Naive thymus-derived CD4-positive, alpha-beta T cell (primary cell): ENCODE results near the gene EIF4EBP2. TPM values are rescaled to one million over a fixed set of nuclear protein-coding genes. Genes with fewer than 3 reads are reported as not detected.
A peak's percentile ranks its signal among the peaks of the same experiment; 100 is the strongest.

Source experiments
- ATAC-seq: fragments of 150-1000 bp; cut with Tn5 transposase; 2 replicates; pipeline ENCODE4 v1.10.0; 2021; ENCODE audit warnings: mild to moderate bottlenecking, moderate library complexity
- CTCF ChIA-PET: fragments of 350-600 bp; sonication (Branson Sonifier 250); formaldehyde crosslinking; loops from one replicate; lab custom pipeline; 2021; ENCODE audit warnings: antibody characterized with exemption; lab: Charles Lee
- POLR2A ChIA-PET: fragments of 350-600 bp; sonication (Branson Sonifier 250); formaldehyde crosslinking; loops from one replicate; lab custom pipeline; 2021; ENCODE audit warnings: antibody characterized with exemption, inconsistent platforms; lab: Charles Lee
- DNase-seq, 9 donors: peaks; one replicate each; pipeline versions ENCODE4 v3.0.0 to v3.0.0-alpha.2; 2020 to 2022; ENCODE audit warnings: mixed read lengths in 1 of 9
- H3K27ac ChIP-seq: one replicate; pipeline ENCODE4 v1.7.0; 2013; ENCODE audit warnings: mild to moderate bottlenecking, low read depth, low read length, moderate library complexity
- H3K27me3 ChIP-seq, 2 donors: one replicate each; pipeline ENCODE4 v1.7.0; 2013; ENCODE audit warnings: low read length in 2 of 2, mild to moderate bottlenecking in 2 of 2, moderate library complexity in 2 of 2; ENCODE audit not compliant: control insufficient read depth in 2 of 2, insufficient read depth in 2 of 2
- H3K36me3 ChIP-seq, 3 experiments: 1 replicate in 2 of 3; 2 replicates in 1 of 3; pipeline ENCODE4 v1.7.0; 2013; ENCODE audit warnings: low read length in 3 of 3, mild to moderate bottlenecking in 3 of 3, moderate library complexity in 1 of 3; ENCODE audit not compliant: insufficient read depth in 3 of 3, control insufficient read depth in 2 of 3
- H3K4me1 ChIP-seq, 2 donors: one replicate each; pipeline ENCODE4 v1.7.0; 2013; ENCODE audit warnings: low read length in 2 of 2, mild to moderate bottlenecking in 2 of 2, moderate library complexity in 1 of 2; ENCODE audit not compliant: control insufficient read depth in 2 of 2, insufficient read depth in 2 of 2
- H3K4me3 ChIP-seq: 2 replicates; pipeline ENCODE4 v1.7.0; 2013; ENCODE audit warnings: mild to moderate bottlenecking, low read length
- H3K9me3 ChIP-seq, 3 experiments: 1 replicate in 2 of 3; 2 replicates in 1 of 3; pipeline ENCODE4 v1.7.0; 2013; ENCODE audit warnings: low read length in 3 of 3; ENCODE audit not compliant: control insufficient read depth in 2 of 3
- H3K27ac Mint-ChIP-seq, 9 donors: one replicate each; pipeline ENCODE4 v1.8.0; 2020 to 2022; ENCODE audit warnings: mixed read lengths in 9 of 9, mild to moderate bottlenecking in 8 of 9, moderate library complexity in 5 of 9, inconsistent platforms in 2 of 9
- H3K27me3 Mint-ChIP-seq, 5 donors: one replicate each; pipeline ENCODE4 v1.8.0; 2021 to 2022; ENCODE audit warnings: mixed read lengths in 5 of 5, mild to moderate bottlenecking in 1 of 5
- H3K36me3 Mint-ChIP-seq, 5 donors: one replicate each; pipeline ENCODE4 v1.8.0; 2020 to 2022; ENCODE audit warnings: mixed read lengths in 5 of 5, mild to moderate bottlenecking in 3 of 5, inconsistent platforms in 1 of 5
- H3K4me1 Mint-ChIP-seq, 7 donors: one replicate each; pipeline ENCODE4 v1.8.0; 2020 to 2022; ENCODE audit warnings: mixed read lengths in 7 of 7, mild to moderate bottlenecking in 3 of 7, inconsistent platforms in 1 of 7
- H3K4me3 Mint-ChIP-seq, 10 donors: one replicate each; pipeline ENCODE4 v1.8.0; 2020 to 2022; ENCODE audit warnings: mild to moderate bottlenecking in 10 of 10, mixed read lengths in 10 of 10, moderate library complexity in 6 of 10, inconsistent platforms in 2 of 10
- H3K9me3 Mint-ChIP-seq, 11 donors: one replicate each; pipeline ENCODE4 v1.8.0; 2020 to 2022; ENCODE audit warnings: mixed read lengths in 11 of 11, mild to moderate bottlenecking in 4 of 11, inconsistent platforms in 1 of 11, moderate library complexity in 1 of 11
- intact Hi-C, 2 donors: fragments of 100-400 bp; cut with micrococcal nuclease; formaldehyde crosslinking; loops; one replicate each; pipeline ENCODE4 v1.15.1; 2023
- polyA plus RNA-seq, 2 donors: library from polyadenylated mRNA; unstranded; fragments of 300-500 nt; fragmentation: Illumina TruSeq; gene quantifications; one replicate each; pipeline ENCODE4 v1.2.3, GENCODE V29; 2021
- total RNA-seq, 6 experiments: library from RNA in 5 of 6; stranded (reverse) in 5 of 6; gene quantifications; 1 replicate in 5 of 6; 2 replicates in 1 of 6; pipeline ENCODE4 v1.2.3 and lab custom pipeline; 2021 to 2026

The EIF4EBP2 gene
- total and polyA plus RNA-seq, 7 experiments from 2014 or later = 33.5 to 54.3 (median 47.8) TPM

DNA sequence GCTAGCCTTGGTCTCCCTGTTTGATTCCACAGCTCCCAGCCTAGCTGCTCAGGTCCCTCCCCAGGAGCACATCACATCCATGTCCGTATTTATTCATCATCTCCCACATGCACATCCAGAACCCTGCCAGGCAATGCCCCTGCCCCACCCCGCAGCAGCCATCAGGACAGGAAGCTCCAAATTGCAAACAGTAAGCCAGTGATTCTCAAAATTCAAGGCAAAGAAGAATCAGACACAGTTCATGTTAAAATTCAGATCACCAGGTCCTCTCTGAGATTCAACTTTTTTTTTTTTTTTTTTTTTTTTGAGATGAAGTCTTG is 39.2 kb upstream of the EIF4EBP2 start:
- Mint-ChIP-seq H3K4me1 (peaks cover 7 to 12% (median 9%) of the 10 kb centered on the region in 7 donors), H3K4me3 (peak overlapping the region in 5 of 10 donors; percentile 23 to 71 (median 42))
- intact Hi-C loops = loop anchor here (1.0 to 5.0 kb wide), 6 partner anchors 38 to 280 kb away; partner anchors contain the start of genes EIF4EBP2 (in 2 of the 2) and TYSND1 (in 2 of the 2)

DNA sequence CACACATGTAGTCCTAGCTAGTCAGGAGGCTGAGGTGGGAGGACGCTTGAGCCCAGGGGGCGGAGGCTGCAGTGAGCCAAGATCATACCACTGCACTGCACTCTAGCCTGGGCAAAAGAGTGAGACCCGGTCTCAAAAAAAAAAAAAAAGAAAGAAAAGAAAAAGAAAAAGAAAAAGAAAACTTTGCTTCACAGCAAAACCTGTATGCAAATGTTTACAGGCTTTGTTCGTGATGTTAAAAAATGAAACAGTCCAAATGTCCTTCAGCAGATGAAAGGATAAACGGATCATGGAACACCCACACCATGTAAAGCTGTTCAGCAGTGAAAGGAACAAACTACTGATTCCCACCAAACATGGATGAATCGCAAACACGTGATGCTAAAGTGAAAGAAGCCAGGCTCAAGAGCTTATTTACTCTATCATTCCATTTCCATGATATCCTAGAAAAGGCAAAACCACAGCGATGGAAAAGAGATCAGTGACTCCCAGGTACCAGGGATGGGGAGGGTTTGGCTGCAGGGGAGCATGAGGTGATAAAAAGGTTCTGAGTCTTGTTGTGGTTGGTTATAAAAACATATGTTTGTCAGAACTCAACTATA is 36.6 kb upstream of the EIF4EBP2 start:
- no peak for DNase-seq
- Mint-ChIP-seq H3K27me3 (no peaks in the 10 kb centered on the region), H3K4me3 (no peak overlapping the region), H3K9me3 (no peaks in the 10 kb centered on the region), H3K36me3 (no peaks in the 10 kb centered on the region), H3K27ac (peak overlapping the region in 1 of 9 donors; percentile 41), H3K4me1 (peaks cover 5 to 10% (median 9%) of the 10 kb centered on the region in 7 donors)
- H3K4me3 ChIP-seq = no peak overlapping the region
- ChIA-PET CTCF (interaction anchor here (0.7 to 0.8 kb wide), 2 partner anchors 145 to 225 kb away, joined by 4 read pairs; no protein-coding TSS in a partner anchor), POLR2A (interaction anchor here (0.5 kb wide), 1 partner anchor 198 kb away, joined by 3 read pairs; no protein-coding TSS in a partner anchor)
- H3K9me3 ChIP-seq = no peaks in the 10 kb centered on the region
- no peaks in the 10 kb centered on the region for H3K36me3 ChIP-seq
- H3K27ac ChIP-seq = no peak overlapping the region
- ATAC-seq = no peak
- no peaks in the 10 kb centered on the region for H3K27me3 ChIP-seq
- H3K4me1 ChIP-seq = peaks cover 0 to 6% of the 10 kb centered on the region in 2 donors
- intact Hi-C loops = no loop called here

More for the DNA sequence above, 39.2 kb upstream of the EIF4EBP2 start:
- DNase-seq (no peak), ATAC-seq (peak; percentile 3)
- Histone ChIP-seq H3K36me3 (no peaks in the 10 kb centered on the region), H3K27me3 (no peaks in the 10 kb centered on the region), H3K4me1 (peaks cover 0 to 6% of the 10 kb centered on the region in 2 donors), H3K27ac (no peak overlapping the region), H3K4me3 (no peak overlapping the region), H3K9me3 (no peaks in the 10 kb centered on the region)
- Mint-ChIP-seq H3K27ac (peak overlapping the region in 3 of 9 donors; percentile 25 to 50 (median 31)), H3K9me3 (no peaks in the 10 kb centered on the region), H3K36me3 (peaks cover 0 to 3% (median 0%) of the 10 kb centered on the region in 5 donors), H3K27me3 (peaks cover 0 to 3% (median 0%) of the 10 kb centered on the region in 5 donors)
- CTCF ChIA-PET = interaction anchor here (0.6 to 5.7 kb wide), 14 partner anchors 9 to 249 kb away, joined by 3 to 192 read pairs (median 8); partner anchors contain the start of genes PPA1 and TYSND1
- POLR2A ChIA-PET = interaction anchor here (0.9 to 2.5 kb wide), 6 partner anchors 132 to 220 kb away, joined by 3 to 10 read pairs (median 5); partner anchors contain the start of gene TYSND1

DNA sequence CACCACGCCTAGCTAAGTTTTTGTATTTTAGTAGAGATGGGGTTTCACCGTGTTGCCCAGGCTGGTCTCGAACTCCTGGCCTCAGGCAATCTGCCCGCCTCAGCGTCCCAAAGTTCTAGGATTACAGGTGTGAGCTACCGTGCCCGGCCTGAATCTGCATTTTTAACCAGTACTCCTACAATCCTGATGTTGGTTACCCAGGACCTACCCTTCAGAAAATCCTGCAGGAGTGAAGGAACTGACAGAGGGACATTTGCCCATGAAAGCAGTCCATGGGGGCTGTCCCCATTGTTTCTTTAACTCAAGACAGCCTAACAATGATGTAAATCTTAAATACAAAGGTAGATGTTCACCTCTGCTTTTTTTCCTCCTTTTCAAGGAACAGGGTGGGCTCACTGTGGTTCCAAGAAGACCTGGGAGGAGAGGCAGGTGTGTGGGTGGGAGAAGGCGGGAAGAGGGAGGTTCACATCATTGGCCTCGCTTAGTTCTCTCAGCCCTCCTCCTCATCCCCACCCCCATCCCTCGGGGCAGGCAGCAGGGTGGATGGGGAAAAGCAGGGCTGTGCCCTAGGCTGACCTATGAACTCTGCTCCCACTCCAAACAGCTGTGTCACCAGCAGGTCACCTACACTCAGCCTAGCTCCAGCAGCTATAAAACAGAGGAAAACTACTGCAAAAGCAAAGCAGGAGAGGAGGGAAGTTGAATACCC is 35.0 kb upstream of the EIF4EBP2 start:
- ATAC-seq (no peak), DNase-seq (no peak)
- ChIA-PET POLR2A (interaction anchor here (0.6 kb wide), 2 partner anchors 140 to 142 kb away, joined by 3 read pairs; no protein-coding TSS in a partner anchor), CTCF (interaction anchor here (1.5 kb wide), 1 partner anchor 147 kb away, joined by 4 read pairs; no protein-coding TSS in a partner anchor)
- intact Hi-C loops = no loop called here
- Histone ChIP-seq H3K9me3 (no peaks in the 10 kb centered on the region), H3K4me1 (peaks cover 0 to 6% of the 10 kb centered on the region in 2 donors), H3K27ac (no peak overlapping the region), H3K27me3 (no peaks in the 10 kb centered on the region), H3K4me3 (no peak overlapping the region), H3K36me3 (no peaks in the 10 kb centered on the region)
- Mint-ChIP-seq H3K27me3 (no peaks in the 10 kb centered on the region), H3K4me1 (peaks cover 5 to 10% (median 8%) of the 10 kb centered on the region in 7 donors), H3K36me3 (peaks cover 0 to 1% (median 0%) of the 10 kb centered on the region in 5 donors), H3K9me3 (no peaks in the 10 kb centered on the region), H3K27ac (no peak overlapping the region), H3K4me3 (no peak overlapping the region)

DNA sequence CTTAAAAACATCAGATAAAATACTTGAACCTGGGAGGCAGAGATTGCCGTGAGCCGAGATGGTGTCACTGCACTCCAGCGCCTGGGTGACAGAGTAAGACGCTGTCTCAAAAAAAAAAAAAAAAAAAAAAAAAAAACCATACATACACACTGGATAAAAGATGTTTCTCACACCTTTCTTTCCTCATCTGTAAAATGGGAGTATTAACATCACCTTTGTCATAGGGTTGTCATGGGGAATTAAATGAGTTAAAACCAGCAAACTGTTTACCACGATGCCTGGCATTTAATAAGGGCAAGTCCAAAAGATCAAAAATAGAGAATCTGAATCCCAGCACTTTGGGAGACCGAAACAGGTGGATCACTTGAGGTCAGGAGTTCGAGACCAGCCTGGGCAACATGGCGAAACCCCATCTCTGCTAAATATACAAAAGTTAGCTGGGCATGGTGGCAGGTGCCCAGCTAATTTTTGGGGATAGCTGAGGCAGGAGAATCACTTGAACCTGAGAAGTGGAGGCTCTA is 34.4 kb upstream of the EIF4EBP2 start:
- POLR2A ChIA-PET = interaction anchor here (0.6 kb wide), 2 partner anchors 140 to 142 kb away, joined by 3 read pairs; no protein-coding TSS in a partner anchor

DNA sequence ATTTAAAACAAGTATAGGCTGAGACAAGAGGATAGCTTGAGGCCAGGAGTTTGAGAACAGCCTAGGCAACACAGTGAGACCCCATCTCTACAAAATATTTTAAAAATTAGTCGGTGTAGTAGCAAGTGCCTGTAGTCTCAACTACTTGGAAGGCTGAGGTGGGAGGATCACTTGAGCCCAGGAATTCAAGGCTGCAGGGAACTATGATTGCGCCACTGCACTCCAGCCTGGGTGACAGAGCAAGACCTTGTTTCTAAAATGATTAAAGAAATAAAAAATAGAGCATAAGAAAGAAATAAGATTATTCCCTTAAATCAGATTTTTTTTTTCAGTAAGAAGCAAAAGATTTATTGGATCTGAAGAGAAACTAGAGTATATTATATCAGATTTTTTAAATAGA is 33.2 kb upstream of the EIF4EBP2 start:
- intact Hi-C loops = no loop called here
- POLR2A ChIA-PET = interaction anchor here (0.7 kb wide), 1 partner anchor 156 kb away, joined by 3 read pairs; no protein-coding TSS in a partner anchor
- CTCF ChIA-PET = no interaction called here
- Mint-ChIP-seq H3K4me3 (no peak overlapping the region), H3K36me3 (peaks cover 0 to 11% (median 0%) of the 10 kb centered on the region in 5 donors), H3K27ac (no peak overlapping the region), H3K27me3 (no peaks in the 10 kb centered on the region), H3K9me3 (no peaks in the 10 kb centered on the region), H3K4me1 (no peaks in the 10 kb centered on the region)
- H3K27me3 ChIP-seq = no peaks in the 10 kb centered on the region
- H3K9me3 ChIP-seq = no peaks in the 10 kb centered on the region
- no peak overlapping the region for H3K27ac ChIP-seq
- H3K4me3 ChIP-seq = no peak overlapping the region
- H3K36me3 ChIP-seq = no peaks in the 10 kb centered on the region
- ATAC-seq (no peak), DNase-seq (no peak)
- H3K4me1 ChIP-seq = no peaks in the 10 kb centered on the region

More for the DNA sequence above, 34.4 kb upstream of the EIF4EBP2 start:
- CTCF ChIA-PET = interaction anchor here (0.7 to 1.5 kb wide), 2 partner anchors 42 to 148 kb away, joined by 3 to 4 read pairs; no protein-coding TSS in a partner anchor
- Histone ChIP-seq H3K4me1 (peaks cover 0 to 2% of the 10 kb centered on the region in 2 donors), H3K27ac (no peak overlapping the region), H3K9me3 (no peaks in the 10 kb centered on the region), H3K27me3 (no peaks in the 10 kb centered on the region), H3K36me3 (no peaks in the 10 kb centered on the region), H3K4me3 (no peak overlapping the region)
- H3K4me3 Mint-ChIP-seq = no peak overlapping the region
- no peak overlapping the region for H3K27ac Mint-ChIP-seq
- no peak for ATAC-seq
- H3K27me3 Mint-ChIP-seq = no peaks in the 10 kb centered on the region
- no peaks in the 10 kb centered on the region for H3K9me3 Mint-ChIP-seq
- peaks cover 2 to 4% (median 3%) of the 10 kb centered on the region in 7 donors for H3K4me1 Mint-ChIP-seq
- intact Hi-C loops = no loop called here
- DNase-seq = no peak
- peaks cover 0 to 7% (median 0%) of the 10 kb centered on the region in 5 donors for H3K36me3 Mint-ChIP-seq

DNA sequence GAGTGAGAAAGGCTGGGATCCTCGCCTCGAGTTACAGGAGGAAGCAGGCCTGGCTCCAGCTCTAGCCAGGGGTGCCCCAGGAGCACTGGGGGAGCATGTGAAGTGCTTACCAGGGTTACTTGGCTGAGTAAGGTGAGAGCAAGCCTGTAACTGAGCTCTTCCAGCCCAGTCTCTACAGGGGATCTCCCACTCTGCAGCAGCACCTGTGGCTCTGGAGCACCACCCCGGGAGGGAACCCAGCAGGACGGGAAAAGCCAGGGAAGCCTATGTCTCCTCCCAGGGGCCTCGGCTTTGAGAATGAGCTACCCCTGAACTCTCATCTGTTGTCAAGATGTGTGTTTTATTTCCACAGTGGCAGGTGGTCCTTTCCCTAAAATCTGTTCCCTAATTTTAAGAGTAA is 32.1 kb upstream of the EIF4EBP2 start:
- H3K4me3 Mint-ChIP-seq = no peak overlapping the region
- no peaks in the 10 kb centered on the region for H3K9me3 ChIP-seq
- H3K36me3 Mint-ChIP-seq = peaks cover 0 to 11% (median 0%) of the 10 kb centered on the region in 5 donors
- intact Hi-C loops = no loop called here
- no peaks in the 10 kb centered on the region for H3K4me1 ChIP-seq
- H3K4me3 ChIP-seq = no peak overlapping the region
- H3K9me3 Mint-ChIP-seq = no peaks in the 10 kb centered on the region
- ChIA-PET POLR2A (no interaction called here), CTCF (no interaction called here)
- no peak overlapping the region for H3K27ac ChIP-seq
- H3K27me3 Mint-ChIP-seq = no peaks in the 10 kb centered on the region
- ATAC-seq = no peak
- no peak overlapping the region for H3K27ac Mint-ChIP-seq
- peaks cover 0 to 6% (median 0%) of the 10 kb centered on the region in 7 donors for H3K4me1 Mint-ChIP-seq
- no peaks in the 10 kb centered on the region for H3K36me3 ChIP-seq
- DNase-seq = no peak
- H3K27me3 ChIP-seq = no peaks in the 10 kb centered on the region
